Activated CD4-positive, CD25-positive, alpha-beta regulatory T cell (primary cell): Measurements from ENCODE around the gene P4HB.

Experiments used
- DNase-seq, 4 experiments: peaks; one replicate each; lab custom pipeline; 2025; lab: John Stamatoyannopoulos, UW

P4HB gene

DNA sequence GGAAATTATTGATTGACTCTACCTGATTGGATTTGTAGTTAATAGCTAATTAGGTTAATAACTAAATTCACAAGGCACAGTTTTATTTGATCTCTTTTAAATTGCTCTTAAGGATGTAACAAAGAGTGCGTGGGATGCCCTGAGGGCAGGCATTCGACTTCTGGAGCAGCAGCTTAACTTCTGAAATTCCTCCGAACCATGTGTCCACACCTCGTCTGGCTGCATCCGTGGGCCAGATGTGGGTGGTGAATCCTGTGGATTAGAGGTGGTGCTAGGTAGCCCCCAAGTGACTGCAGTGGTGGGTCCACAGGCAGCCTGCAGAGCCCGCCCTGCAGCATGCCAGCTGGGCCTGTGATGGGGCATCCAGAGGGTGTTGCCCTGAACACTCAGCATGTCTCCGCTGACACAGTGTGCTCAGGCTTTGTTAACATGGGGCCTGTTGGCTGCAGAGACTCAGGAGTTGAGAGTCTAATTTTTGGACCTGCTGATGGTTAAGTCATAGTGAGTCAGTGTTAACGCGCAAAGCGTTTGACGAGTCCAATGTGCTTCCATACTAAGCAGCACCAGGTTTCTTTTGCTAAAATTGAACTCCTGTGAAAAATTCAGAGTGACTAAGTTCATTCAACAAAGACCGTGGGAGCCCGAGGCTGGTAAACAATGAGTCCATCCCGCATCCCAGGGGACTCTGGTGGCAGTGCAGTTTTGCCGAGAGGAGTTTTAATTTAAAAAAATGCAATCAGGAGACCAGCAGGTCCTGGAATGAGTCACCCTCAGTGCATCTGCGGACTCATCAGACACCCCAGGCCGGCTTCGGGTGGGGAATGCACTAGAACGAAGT, 37.9 kb upstream of the P4HB start:
- DNase-seq, result no peak

DNA sequence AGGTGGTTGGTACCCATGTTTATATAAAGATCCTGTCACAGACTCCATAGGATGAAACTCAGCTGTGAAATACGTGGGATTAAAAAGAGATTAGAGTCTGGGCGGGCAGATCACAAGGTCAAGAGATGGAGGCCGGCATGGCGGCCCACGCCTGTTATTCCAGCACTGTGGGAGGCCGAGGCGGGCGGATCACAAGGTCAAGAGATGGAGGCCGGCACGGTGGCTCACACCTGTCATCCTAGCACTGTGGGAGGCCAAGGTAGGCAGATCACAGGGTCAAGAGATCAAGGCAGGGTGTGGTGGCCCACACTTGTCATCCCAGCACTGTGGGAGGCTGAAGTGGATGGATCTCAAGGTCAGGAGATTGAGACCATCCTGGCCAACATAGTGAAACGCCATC, 35.1 kb upstream of the P4HB start:
- no peak for DNase-seq

DNA sequence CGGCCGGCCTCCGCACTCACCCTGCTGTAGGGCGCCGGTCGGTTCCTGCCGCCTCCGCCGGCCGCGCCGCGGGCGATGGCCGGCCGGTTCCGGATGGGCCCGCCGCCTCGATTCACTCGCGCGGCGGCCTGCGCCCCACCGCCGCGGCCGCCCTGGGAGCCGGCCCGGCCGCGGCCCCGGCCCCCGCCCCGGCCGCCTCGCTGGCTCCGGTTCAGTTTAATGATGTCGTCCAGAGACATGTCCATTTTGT, 30.9 kb upstream of the P4HB start:
- DNase-seq, result no peak

DNA sequence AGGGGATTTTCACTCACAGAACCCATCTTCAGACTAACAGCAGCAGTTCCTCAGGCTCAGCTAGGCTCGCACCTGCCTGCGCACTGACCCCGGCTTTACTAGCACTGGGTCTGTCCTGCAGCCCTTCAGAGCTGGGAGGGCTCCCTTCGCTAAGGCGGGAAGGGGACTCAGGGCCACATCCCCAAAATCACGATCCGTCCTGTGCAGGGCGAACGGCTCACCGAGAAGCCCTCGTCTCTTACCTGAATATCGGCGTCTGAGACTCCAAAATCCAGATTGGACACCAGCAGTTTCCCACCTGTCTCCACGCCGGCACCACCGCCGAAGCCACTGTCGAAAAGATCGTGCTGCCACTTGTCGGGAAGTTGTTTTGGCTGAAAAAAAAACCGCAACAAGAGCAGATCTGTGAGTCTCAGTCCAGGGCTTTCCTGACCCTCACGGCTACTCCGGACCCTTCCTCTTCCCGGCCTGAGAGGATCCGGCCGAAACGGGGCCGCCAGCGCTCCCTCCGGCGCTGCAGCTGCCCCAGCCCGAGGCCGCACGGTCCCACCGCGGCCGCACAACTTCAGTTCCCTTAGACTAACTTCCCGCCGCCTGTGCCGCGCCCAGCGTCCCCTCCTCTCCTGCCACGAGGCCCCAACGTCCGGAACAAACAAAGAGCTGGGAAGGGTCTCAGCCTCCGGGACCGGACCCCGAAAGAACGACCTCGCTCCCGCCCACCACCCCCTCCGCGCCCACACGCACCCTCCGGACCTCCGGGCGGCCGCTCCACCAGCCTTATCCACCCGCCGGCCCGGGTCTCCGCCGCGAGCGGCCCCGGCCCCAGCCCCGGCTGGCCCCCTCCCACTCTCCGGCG, 30.3 kb upstream of the P4HB start:
- no peak for DNase-seq

DNA sequence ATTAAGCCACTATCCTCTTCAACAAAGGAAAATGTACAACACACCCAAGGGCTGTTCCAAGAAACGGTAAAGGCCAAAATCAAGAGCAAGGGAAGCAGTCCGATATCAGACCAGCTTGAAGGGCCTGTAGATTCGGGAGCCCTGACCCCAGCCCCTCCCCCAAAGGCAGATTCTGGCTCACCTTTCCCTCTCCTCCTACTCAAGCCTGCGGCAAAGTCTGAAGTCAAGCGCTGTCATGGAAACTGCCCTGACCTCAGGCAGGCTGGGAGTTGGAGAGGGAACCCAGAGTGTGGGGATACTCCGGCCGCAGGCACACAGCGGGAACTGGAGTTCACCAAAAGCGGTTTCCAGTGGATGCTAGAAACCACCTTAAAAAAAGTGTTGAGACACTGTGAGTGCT, 29.3 kb upstream of the P4HB start:
- no peak for DNase-seq

DNA sequence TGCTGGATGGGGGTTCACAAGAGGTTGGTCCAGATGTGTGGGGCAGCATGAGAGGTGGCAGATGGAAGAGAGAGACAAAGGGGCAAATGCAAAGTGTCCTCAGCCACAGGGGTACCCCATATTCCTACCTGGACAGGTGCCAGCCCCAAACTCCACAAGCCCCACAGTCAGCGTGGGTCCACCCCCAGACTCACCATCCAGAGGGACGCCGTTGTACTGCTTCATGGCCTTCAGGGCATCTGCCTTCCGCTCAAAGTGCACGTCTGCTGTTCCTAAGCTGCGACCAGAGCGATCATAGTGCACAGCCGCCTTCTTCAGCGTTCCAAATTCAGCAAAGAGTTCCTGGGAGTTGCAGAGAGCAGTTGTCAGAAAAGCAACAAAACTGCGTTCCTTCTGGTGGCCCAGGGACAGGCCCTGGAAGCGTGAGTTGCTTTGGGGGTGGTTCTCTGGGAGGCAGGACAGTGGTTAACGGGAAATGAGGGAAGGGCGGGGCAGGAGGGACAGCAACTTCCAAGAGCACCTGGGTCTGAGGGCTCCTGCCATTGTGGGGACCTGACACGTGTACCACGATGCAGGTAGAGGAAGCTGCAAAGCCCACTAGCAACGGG, 28.8 kb upstream of the P4HB start:
- DNase-seq, result no peak

DNA sequence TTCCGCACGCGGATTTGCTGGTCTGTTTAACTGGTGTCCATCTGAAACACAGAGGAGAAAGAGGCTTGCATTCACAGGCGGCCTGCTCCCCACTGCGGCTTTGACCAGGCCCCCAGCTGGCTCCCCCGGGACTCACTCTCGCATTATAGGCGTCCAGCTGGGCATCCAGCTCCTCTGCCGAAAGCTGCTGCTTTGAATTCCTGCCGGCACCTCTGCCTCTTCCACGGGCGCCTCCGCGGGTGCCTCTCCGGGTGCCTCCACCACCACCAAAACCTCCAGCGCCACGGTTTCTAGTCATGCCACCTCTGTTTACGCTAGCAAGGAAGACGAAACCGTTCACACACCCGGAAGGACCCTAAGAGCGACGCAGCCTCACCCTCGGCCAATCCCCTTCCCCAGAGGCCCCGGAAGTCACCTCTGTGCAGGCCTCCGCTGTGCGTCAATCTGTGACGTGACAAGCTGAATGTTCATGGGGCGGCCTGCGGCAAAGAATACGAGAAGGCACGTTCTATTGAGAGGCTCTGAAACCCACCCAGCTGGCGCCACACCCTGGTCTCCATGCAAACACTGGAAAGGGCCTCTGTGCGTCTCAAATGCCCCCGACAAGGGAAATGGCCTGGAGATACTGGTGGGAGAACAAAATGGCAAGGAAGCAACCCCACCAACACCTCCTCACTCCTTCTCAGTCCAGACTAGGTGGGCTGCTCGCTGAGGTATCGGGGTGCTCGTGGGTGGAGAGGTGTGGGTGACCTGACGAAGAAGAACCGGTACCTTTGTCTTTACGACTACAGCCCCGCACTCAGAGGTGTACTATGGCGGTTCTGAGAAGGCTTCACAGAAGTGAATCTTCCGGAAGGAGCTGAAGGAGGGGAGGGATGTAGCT, 28.0 kb upstream of the P4HB start:
- no peak for DNase-seq

DNA sequence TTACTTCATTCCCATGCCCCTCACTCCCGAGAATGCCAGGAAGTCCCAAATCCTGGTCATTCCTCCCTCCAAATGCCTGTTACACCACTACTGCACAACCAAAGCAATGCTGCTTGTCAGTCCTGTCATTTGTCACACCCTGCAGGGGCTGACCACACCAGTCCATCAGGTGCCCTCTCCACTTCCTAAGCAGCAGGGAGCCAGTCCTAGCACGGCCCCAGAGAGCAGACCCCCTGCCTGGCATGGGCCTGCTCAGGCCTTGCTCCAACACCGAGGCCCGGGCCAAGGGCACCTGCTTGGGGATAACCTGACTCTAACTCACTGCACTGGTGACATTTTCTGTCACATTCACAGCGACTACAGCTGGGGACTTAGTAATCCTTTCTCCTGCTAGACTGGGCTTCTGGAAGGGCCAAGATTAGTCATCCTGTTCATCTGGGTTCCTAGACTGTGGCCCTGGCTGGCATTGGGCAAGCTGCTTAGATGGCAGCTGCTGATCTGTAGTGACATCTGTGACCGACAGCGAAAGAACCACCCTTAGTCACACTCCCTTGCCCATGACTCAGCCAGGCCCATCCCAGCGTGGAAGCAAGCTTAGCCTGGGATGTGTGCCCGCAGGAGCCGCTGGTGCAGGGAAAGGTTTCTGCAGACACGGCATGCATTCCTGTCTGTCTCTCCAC, 25.7 kb upstream of the P4HB start:
- no peak for DNase-seq

DNA sequence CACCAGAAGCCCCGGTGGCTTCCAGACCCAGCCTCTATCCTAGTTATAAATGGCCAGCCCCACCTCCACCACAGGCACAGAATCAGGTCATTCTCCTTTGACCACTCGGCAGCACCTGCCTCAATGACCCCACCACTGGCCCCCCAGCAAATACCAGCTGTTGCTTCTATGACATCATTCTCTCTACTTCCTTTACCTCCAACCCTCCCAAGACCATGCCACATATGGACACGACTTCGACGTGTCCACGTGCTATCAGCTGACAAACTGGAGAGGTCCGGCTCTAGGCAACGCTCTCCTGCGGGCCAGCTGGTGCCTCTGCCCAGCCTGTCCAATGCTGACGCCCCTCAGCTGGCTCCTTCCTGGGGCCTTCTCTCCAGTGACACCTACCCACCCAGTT, 25.1 kb upstream of the P4HB start:
- DNase-seq, result no peak

DNA sequence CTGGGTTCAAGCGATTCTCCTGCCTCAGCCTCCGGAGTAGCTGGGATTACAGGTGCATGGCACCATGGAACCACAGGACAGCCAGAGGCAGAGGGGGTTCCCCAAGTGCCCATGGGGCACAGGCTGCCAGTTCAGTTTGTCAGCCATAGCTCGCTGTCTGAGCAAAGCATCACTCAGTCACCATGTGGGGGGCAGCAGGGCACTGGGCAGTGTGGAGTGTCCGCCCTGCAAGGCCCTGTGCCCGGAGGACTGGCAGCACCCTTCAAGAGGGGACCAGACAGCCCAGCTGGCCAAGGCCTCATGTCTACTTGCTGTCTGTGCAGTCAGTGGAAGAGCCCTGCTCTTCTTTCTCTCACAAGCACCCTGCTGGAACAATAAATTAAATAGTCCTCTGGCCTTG, 24.6 kb upstream of the P4HB start:
- DNase-seq, result no peak

DNA sequence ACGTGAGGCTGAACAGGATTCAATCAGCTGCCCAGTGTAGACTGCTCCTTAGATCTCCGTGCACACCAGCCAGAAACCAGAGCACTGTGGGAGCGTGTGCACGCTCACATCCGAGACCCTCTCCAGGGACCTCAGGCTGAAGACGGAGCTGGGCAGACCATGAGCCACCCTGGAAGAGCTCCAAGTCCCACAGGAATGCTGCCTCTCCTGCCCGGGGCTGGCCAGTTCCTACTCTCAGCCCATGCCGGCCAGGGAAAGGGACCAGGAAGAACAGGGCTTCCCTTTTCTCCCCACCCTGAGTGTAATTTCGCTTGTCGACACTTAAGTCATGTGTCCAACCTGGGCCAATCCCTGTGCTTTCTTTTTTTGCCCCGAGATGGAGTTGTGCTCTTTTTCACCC, 24.2 kb upstream of the P4HB start:
- no peak for DNase-seq

DNA sequence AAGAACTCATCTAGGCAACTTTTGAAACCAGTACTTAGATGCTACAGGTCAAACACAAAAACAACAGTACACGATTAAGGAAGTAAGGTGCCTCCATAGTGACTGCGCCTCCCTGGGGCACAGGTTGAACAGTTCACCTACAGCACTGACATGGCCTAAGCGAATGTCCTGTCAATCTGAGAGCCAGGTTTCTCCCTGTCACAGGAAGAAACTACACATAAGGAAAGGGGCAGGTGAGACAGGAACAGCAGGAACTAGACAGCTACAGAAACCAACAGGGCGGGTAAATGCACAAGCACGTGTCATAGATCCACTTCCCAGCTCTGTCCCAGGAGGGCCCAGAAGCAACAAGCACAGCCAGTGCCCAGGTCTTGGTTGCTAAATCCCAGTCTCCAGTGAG, 18.8 kb upstream of the P4HB start:
- no peak for DNase-seq

DNA sequence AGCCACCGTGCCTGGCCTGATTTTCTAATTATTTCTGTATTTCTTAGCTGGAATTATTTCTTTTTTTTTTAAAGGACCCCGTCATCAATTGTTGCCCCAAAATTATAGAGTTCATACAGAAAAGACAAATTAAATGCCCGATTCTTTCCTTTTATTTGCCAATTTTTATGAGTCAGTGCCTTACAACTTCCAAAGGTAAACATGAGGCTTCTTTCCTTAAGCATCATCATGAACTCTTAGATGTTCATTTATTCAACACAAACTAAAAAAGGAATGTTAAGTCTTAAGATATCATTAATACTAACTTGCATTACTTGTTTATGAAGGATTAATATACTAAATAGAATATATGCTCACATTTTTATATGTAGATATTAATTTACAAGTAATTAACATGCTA, 18.0 kb upstream of the P4HB start:
- DNase-seq, result no peak

DNA sequence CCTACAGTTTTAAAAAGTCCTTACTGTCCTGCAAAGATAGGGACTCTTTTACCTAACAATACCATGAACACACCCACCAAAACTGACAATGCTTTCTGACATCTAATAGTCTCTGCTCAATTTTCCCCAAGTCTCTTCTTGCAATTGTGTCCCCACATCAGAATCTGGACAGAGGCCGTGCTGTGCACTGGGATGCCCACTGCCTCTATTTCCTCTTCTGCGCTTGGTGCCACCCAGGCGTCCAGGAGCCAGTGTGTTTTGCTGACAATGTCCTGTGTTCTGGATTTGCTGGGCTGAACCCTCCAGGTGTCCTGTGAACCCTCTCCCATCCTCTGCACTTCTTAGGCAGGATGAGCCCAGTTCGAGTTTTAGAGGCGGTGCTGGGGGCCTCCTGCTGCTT, 17.2 kb upstream of the P4HB start:
- no peak for DNase-seq

DNA sequence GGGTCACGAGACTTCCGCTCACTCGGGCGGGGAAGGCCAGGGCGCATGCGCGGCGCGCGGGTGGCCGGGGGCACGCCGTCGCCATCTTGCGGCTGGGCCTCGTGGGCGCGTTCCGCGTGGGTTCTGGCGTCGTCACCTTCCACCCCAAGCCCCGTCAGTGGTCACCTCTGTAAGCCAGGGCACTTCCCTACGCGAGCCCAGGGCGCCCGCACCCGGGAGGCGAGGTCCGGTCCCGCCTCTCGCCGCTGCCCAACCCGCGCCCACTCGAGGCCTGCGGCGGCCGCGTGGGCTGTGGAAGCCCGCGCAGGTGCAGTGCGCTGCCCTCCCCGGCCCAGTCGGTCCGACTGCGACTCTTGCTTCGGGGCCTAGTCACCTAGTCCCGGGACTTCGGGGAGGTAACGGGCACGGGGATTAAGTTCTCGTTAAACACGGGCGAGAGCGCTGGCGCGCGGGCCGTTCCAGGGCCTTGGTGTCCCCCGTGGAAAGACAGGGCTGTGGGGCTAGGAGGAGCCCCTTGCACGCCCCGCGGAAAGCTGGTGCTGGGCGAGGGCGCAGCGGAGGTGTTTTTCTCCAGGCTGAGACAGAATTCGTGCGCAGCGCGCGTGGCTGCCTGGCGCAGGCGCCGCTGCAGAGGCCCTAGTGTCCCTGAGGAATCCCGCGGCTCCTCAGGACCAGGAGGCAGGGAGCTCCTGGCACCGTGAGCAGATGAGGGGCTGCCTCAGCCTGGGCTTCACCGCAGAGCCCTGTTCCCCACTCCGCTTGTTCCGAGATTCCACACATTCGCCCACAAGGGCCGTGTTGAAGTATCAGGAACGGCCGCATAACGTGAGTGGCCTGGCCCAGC, 11.3 kb upstream of the P4HB start:
- peak; percentile 88 to 94 (median 94) for DNase-seq

DNA sequence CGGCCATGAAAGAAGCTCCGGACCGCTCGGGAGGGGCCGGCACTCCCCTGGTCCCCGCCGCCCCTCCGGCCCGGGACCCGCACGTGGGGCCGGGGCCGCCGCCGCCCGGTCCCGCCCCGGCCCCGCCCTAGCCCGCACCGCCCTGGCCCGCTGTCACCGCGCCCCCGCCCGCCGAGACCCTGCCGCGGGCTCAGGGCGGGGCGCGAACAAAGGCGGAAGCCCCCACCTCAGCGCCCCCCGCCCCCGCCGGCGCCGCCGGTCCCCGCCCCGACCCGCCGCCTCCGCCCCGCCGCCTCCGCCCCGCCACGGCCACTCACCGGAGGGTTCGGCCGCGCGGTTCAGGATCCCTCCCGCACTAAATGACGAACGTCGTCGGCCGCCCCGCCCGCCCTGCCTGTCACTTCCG, 10.6 kb upstream of the P4HB start, which contains the start of gene ARHGDIA:
Gene ARHGDIA, minus strand, starts transcription at position 357 of the 406 bp plus-strand sequence. CDS start 1,407 bp downstream, outside the sequence.
- DNase-seq, result no peak

DNA sequence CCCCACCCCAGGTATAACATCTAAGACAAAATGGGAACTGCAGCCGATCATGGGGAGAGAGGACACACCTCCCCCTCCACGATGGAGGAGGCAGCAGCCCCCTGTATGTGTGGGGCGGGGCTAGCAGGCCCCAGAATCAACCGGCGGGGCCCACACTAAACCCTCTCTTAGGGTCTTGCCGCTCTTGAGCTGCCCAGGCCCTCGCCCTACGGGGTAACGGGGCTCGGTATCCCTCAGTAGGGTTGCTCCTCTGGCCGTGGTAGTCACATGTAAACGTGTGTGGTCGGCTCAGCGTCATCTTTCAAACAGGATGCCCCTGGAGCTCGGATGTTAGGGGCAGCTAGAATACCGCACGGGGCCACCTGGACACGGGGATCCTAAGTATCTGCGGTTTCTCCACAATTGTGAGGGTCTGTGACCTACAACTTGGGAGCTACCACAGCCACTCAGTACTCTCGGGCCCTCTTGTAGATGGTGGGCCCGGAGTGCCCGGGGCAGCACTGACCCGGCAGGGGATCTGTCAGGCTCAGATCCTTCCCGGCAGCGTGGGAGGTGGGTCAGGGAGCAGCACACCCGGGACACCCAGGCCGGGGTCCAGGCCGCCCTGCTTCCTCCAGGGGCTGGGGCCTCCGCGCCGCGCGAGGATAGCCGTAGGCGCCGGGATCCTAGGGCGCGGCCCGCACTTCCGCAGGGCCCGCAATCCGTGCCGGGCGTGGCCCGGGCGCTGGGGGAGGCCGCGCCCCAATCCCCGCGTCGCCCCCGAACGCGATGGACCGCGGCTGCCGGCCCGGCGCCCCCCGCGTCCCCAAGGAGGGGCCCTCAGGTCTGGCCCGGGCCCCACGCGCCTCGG, 10.0 kb upstream of the P4HB start:
- no peak for DNase-seq

DNA sequence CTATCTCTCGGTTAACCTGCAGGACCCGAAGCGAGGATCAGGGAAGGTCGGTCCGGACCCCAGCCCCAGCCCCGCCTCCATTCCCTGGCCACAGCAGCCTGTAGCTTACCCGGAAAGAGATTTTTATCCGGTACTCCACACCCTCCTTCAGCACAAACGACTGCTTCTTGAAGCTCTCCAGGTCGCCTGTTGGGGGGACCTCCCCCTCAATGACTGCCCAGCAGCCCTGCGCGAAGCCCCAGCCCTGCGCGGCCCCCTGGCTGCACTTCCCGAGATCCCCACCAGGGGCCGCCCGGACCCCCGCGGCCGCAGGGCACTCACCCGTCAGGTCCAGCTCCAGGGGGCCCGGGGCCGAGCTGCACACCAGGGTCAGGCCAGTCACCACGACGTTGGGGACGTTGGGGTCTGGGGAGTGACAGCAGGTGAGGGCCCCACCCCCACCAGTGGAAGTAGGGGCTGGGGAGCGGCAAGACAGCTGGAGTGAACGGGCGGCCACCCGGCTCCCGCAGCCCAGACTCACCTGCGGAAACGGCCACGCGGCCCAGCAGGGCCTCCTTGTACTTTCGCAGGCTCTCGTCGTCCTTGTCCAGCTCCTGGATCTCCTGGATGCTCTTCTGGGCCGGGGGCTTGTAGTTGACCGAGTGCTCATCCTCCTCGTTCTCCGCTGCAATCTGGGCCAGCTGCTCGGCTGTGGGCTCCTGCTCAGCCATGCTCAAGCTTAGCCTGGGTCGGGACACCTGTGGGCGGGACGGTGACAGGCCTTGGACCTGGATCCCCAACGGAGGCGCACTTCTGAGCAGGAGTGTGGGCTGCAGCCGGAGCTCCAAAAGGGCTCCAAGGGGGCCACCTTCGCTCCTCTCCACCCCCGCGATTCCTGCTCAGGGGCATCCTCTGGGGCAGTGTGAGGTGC, 9.1 kb upstream of the P4HB start:
- no peak for DNase-seq
